HepG2 (cell line): Measurements from ENCODE around the gene ABCC5. TPM values are rescaled to one million over a fixed set of nuclear protein-coding genes. Genes with fewer than 3 reads are reported as not detected.

Experiments used
- ATAC-seq: fragments of 200-7000 bp; cut with Tn5 transposase; 3 replicates; pipeline ENCODE4 v1.9.1; 2020; ENCODE audit warnings: mild to moderate bottlenecking, moderate library complexity
- BruUV-seq: library from RNA; stranded (reverse); fragments of 400-500 nt; replicated peaks from 2 replicates; lab custom pipeline; 2021; lab: Mats Ljungman, UMichigan
- CTCF ChIA-PET: fragments of 300-600 bp; formaldehyde crosslinking; extraction: SDS; loops from one replicate; lab custom pipeline; 2021; ENCODE audit warnings: low total read pairs, inconsistent platforms, low intra/inter-chr PET ratio; lab: Yijun Ruan, JAX
- POLR2A ChIA-PET: fragments of 350-600 bp; sonication (Branson Sonifier 250); formaldehyde crosslinking; loops from one replicate; lab custom pipeline; 2020; ENCODE audit warnings: antibody characterized with exemption, inconsistent platforms; lab: Yijun Ruan, JAX
- DNase-seq: peaks from one replicate; pipeline ENCODE4 v3.0.0-alpha.2; 2015; ENCODE audit warnings: low spot score
- FAIRE-seq: peaks from 3 replicates; lab custom pipeline; 2011; peaks lifted over from hg19 to GRCh38; lab: Jason Lieb, UNC
- H2AFZ ChIP-seq: one replicate; pipeline ENCODE4 v1.6.1; 2011; ENCODE audit warnings: low read length, inconsistent platforms
- H3K27ac ChIP-seq: fragments of 300-600 bp; 3 replicates; pipeline ENCODE4 v1.8.0; 2011; ENCODE audit warnings: mixed run types, mild to moderate bottlenecking, mixed read lengths, low read length, inconsistent platforms; ENCODE audit not compliant: insufficient read depth; ENCODE audit errors: extremely low read length
- H3K27me3 ChIP-seq, 2 experiments: fragments of 200-600 bp in 1 of 2; 2 replicates in 1 of 2; 3 replicates in 1 of 2; pipeline versions ENCODE4 v1.6.0 to v1.8.0; 2011; ENCODE audit warnings: low read length in 2 of 2, mild to moderate bottlenecking in 2 of 2, moderate library complexity in 2 of 2, inconsistent platforms in 1 of 2; ENCODE audit not compliant: insufficient read depth in 2 of 2, control insufficient read depth in 1 of 2
- H3K36me3 ChIP-seq, 2 experiments: fragments of 200-600 bp in 1 of 2; replicated peaks in 1 of 2; 2 replicates in 1 of 2; 3 replicates in 1 of 2; pipeline versions ENCODE4 v1.5.1 to v1.8.0; 2011; ENCODE audit warnings: low read length in 2 of 2, inconsistent platforms in 1 of 2; ENCODE audit not compliant: insufficient read depth in 2 of 2, control insufficient read depth in 1 of 2
- H3K4me1 ChIP-seq: 2 replicates; pipeline ENCODE4 v1.5.1; 2012; ENCODE audit warnings: low read length, inconsistent platforms; ENCODE audit not compliant: insufficient read depth
- H3K4me2 ChIP-seq: 2 replicates; pipeline ENCODE4 v1.6.0; 2011; ENCODE audit warnings: low read depth, low read length, inconsistent platforms
- H3K4me3 ChIP-seq, 3 experiments: fragments of 200-600 bp in 1 of 3; sonication (generic), shearing (Covaris generic) in 1 of 3; replicated peaks in 1 of 3; 2 replicates each; pipeline ENCODE4 v1.5.1; 2011 to 2016; ENCODE audit warnings: low read length in 3 of 3, inconsistent platforms in 2 of 3, low read depth in 2 of 3, mild to moderate bottlenecking in 2 of 3, control low read depth in 1 of 3, mixed read lengths in 1 of 3; ENCODE audit not compliant: insufficient read depth in 1 of 3
- H3K79me2 ChIP-seq: one replicate; pipeline ENCODE4 v1.6.1; 2011; ENCODE audit warnings: low read length, inconsistent platforms; ENCODE audit not compliant: insufficient read depth
- H3K9ac ChIP-seq: 2 replicates; pipeline ENCODE4 v1.6.0; 2011; ENCODE audit warnings: mild to moderate bottlenecking, low read depth, low read length, inconsistent platforms; ENCODE audit not compliant: insufficient read depth
- H3K9me3 ChIP-seq: 2 replicates; pipeline ENCODE4 v1.5.1; 2012; ENCODE audit warnings: mild to moderate bottlenecking, low read length
- H4K20me1 ChIP-seq: 2 replicates; pipeline ENCODE4 v1.6.0; 2011; ENCODE audit warnings: inconsistent platforms, mild to moderate bottlenecking, low read length, moderate library complexity; ENCODE audit not compliant: insufficient read depth
- FOXA1 ChIP-seq, 2 experiments: fragments of 450-650 bp in 1 of 2; sonication (generic) in 1 of 2; formaldehyde crosslinking in 1 of 2; IDR thresholded peaks; 2 replicates each; pipeline versions ENCODE4 v1.4.0 to v1.6.1; 2016 to 2020; ENCODE audit warnings: missing genetic modification reagents in 1 of 2
- KDM3A ChIP-seq: IDR thresholded peaks from 2 replicates; pipeline ENCODE4 v1.6.1; 2018; ENCODE audit warnings: low read depth, missing compliant biosample characterization
- MEIS1 ChIP-seq: sonication (generic); formaldehyde crosslinking; IDR thresholded peaks from 2 replicates; pipeline ENCODE4 v1.9.0; 2021; ENCODE audit warnings: mild to moderate bottlenecking, missing genetic modification reagents, moderate library complexity, borderline replicate concordance
- MZF1 ChIP-seq: sonication (generic); formaldehyde crosslinking; IDR thresholded peaks from 2 replicates; pipeline ENCODE4 v1.8.1; 2023; ENCODE audit warnings: mild to moderate bottlenecking, missing genetic modification reagents, borderline replicate concordance
- THRA ChIP-seq: sonication (generic); formaldehyde crosslinking; IDR thresholded peaks from 2 replicates; pipeline ENCODE4 v1.4.0; 2020; ENCODE audit warnings: missing genetic modification reagents, borderline replicate concordance
- ZNF264 ChIP-seq: sonication (generic); formaldehyde crosslinking; IDR thresholded peaks from 2 replicates; pipeline ENCODE4 v1.4.0; 2020; ENCODE audit warnings: missing genetic modification reagents
- ZNF510 ChIP-seq: sonication (generic); formaldehyde crosslinking; IDR thresholded peaks from 2 replicates; pipeline ENCODE4 v1.4.0; 2020; ENCODE audit warnings: low read depth, mild to moderate bottlenecking, missing genetic modification reagents
- WGBS: methylation state at CpG from one replicate; pipeline ENCODE4 v1.1.6; 2017; ENCODE audit warnings: low lambda C conversion rate; 5-methylcytosine and 5-hydroxymethylcytosine counted together
- in situ Hi-C: cut with HindIII; loops from 2 replicates; pipeline ENCODE4 v1.10.0; 2017; ENCODE audit warnings: low pct_unique_long_range_greater_than_20kb; ENCODE audit not compliant: extremely low pct_ligation_motif_present
- intact Hi-C: fragments of 100-400 bp; cut with micrococcal nuclease; formaldehyde crosslinking; loops from one replicate; pipeline ENCODE4 v1.10.0; 2022; ENCODE audit not compliant: unreplicated experiment
- polyA plus RNA-seq, 8 experiments: library from polyadenylated mRNA; depleted of rRNA in 3 of 8; stranded (reverse) in 7 of 8; unstranded in 1 of 8; fragments of >200 nt; fragmentation: Illumina TruSeq in 4 of 8; extraction: Trizol in 4 of 8; gene quantifications; 2 replicates each; pipeline versions ENCODE4 v1.2.1 to v1.2.3, GENCODE V29; 2011 to 2016; ENCODE audit warnings: low read depth in 4 of 8, missing spikeins in 1 of 8, mixed read lengths in 1 of 8; ENCODE audit not compliant: insufficient read depth in 1 of 8
- total RNA-seq, 5 experiments: library from RNA; depleted of rRNA; stranded (reverse); fragments of >200 nt; fragmentation: Illumina TruSeq; extraction: Trizol; gene quantifications; 2 replicates each; pipeline ENCODE4 v1.2.3, GENCODE V29; 2016; ENCODE audit warnings: low read depth in 1 of 5
- TF ChIP-seq, protein P1 (sequence below), 2 experiments: fragments of 450-650 bp in 1 of 2; sonication (generic) in 1 of 2; formaldehyde crosslinking in 1 of 2; IDR thresholded peaks; 2 replicates each; pipeline versions ENCODE4 v1.6.1 to v1.8.0; 2016 to 2022; ENCODE audit warnings: antibody characterized with exemption in 1 of 2, mild to moderate bottlenecking in 1 of 2, missing genetic modification reagents in 1 of 2
- TF ChIP-seq, protein P2 (sequence below): sonication (generic); formaldehyde crosslinking; IDR thresholded peaks from 2 replicates; pipeline ENCODE4 v1.4.0; 2020; ENCODE audit warnings: missing genetic modification reagents, borderline replicate concordance

ABCC5 gene
- total and polyA plus RNA-seq, 2 of the 13 experiments (the other 11 are each of a cell fraction or from before 2014, with no cell fraction given): 12.5 to 12.7 TPM

DNA sequence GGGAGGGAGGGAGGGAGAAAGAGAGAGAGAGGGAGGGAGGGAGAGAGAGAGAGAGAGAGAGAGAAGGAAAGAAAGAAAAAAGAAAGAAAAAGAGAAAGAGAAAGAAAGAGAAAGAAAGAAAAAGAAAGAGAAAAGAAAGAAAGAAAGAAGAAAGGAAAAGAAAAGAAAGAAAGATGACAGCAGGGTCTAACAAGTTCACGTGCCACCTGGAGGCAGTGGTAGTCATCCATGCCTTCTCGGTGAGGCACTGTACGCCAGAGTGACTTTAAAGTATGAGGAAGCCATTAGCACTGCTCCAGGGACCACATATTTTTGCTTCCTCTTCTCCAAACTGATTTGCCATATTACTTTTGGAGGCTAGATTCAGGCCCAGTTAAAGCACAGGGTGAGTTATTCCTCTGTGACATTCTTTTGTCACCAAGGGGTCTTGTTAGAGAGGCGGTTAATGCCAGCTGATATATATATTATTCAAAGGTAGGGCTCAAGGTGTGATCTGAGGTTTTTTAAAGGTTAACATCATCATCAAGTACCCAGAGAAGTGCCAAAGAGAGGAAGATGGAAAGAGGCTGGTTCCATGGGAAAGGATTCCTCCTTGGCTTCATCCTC is 13.6 kb upstream of the ABCC5 start, which contains the start of gene HTR3D:
Gene HTR3D (plus strand): TSS at position 556 of the 606 bp plus-strand sequence. CDS start 0 bp downstream, at position 556.
- no TSS peak for BruUV-seq
- Histone ChIP-seq H3K27ac (no peak within 1 kb of the TSS), H3K4me1 (no peaks in the 10 kb centered on the region), H3K27me3 (peaks cover 1 to 18% of the 10 kb centered on the region in 2 experiments; a peak in 2 of 5 replicates), H3K79me2 (no peaks in the 10 kb centered on the region), H4K20me1 (no peaks in the 10 kb centered on the region), H3K9me3 (no peaks in the 10 kb centered on the region), H3K36me3 (no peaks in the 10 kb centered on the region), H3K4me3 (no peak within 1 kb of the TSS), H3K4me2 (no peak within 1 kb of the TSS), H3K9ac (no peak within 1 kb of the TSS), H2AFZ (no peak within 1 kb of the TSS)
- DNase-seq (no peak), ATAC-seq (no peak), FAIRE-seq (no peak)
- in situ Hi-C loops (no loop called here), intact Hi-C loops (no loop called here)
- 25% methylated on average over 4 of the region's 4 CpGs for WGBS
- TF ChIP-seq MEIS1 (CRISPR knock-in tag): no peak
- no peak for TF ChIP-seq THRA (CRISPR knock-in tag)
- TF ChIP-seq, protein P1, sequence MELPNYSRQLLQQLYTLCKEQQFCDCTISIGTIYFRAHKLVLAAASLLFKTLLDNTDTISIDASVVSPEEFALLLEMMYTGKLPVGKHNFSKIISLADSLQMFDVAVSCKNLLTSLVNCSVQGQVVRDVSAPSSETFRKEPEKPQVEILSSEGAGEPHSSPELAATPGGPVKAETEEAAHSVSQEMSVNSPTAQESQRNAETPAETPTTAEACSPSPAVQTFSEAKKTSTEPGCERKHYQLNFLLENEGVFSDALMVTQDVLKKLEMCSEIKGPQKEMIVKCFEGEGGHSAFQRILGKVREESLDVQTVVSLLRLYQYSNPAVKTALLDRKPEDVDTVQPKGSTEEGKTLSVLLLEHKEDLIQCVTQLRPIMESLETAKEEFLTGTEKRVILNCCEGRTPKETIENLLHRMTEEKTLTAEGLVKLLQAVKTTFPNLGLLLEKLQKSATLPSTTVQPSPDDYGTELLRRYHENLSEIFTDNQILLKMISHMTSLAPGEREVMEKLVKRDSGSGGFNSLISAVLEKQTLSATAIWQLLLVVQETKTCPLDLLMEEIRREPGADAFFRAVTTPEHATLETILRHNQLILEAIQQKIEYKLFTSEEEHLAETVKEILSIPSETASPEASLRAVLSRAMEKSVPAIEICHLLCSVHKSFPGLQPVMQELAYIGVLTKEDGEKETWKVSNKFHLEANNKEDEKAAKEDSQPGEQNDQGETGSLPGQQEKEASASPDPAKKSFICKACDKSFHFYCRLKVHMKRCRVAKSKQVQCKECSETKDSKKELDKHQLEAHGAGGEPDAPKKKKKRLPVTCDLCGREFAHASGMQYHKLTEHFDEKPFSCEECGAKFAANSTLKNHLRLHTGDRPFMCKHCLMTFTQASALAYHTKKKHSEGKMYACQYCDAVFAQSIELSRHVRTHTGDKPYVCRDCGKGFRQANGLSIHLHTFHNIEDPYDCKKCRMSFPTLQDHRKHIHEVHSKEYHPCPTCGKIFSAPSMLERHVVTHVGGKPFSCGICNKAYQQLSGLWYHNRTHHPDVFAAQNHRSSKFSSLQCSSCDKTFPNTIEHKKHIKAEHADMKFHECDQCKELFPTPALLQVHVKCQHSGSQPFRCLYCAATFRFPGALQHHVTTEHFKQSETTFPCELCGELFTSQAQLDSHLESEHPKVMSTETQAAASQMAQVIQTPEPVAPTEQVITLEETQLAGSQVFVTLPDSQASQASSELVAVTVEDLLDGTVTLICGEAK (IDR thresholded peaks at IDR 0.05): no peak
- TF ChIP-seq, protein P1 (CRISPR knock-in tag; IDR thresholded peaks at IDR 0.05): no peak
- no peak for TF ChIP-seq FOXA1 (IDR thresholded peaks at IDR 0.05)
- no peak for TF ChIP-seq FOXA1 (CRISPR knock-in tag; IDR thresholded peaks at IDR 0.05)
- TF ChIP-seq, protein P2, sequence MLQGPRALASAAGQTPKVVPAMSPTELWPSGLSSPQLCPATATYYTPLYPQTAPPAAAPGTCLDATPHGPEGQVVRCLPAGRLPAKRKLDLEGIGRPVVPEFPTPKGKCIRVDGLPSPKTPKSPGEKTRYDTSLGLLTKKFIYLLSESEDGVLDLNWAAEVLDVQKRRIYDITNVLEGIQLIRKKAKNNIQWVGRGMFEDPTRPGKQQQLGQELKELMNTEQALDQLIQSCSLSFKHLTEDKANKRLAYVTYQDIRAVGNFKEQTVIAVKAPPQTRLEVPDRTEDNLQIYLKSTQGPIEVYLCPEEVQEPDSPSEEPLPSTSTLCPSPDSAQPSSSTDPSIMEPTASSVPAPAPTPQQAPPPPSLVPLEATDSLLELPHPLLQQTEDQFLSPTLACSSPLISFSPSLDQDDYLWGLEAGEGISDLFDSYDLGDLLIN: no peak
- no peak for TF ChIP-seq MZF1
- TF ChIP-seq ZNF510 (CRISPR knock-in tag): no peak
- TF ChIP-seq KDM3A (CRISPR knock-in tag): no peak
- no peak for TF ChIP-seq ZNF264
- CTCF ChIA-PET: interaction anchor here (0.6 kb wide), 1 partner anchor 189 kb away, joined by 4 read pairs; no protein-coding TSS in a partner anchor
- POLR2A ChIA-PET: no interaction called here
